GM19397 (cell line): ENCODE measurements around the gene ME3.
A peak's percentile ranks its signal among the peaks of the same experiment; 100 is the strongest.
"Not testable (repeated sequence)": the region's sequence is repeated elsewhere in the genome, so short reads cannot be mapped to it uniquely, and the experiment has no call there.

Experiments
- ATAC-seq: cut with Tn5 transposase; IDR thresholded peaks from one replicate; pipeline ENCODE4 v1.9.1; 2021; ENCODE audit warnings: mild to moderate bottlenecking, moderate library complexity; ENCODE audit not compliant: unreplicated experiment

The ME3 gene

GRCh38 chr11:86623736-86624135 is 48.7 kb downstream of the ME3 start:
- no peak for ATAC-seq

- ATAC-seq = no peak
Measured at GRCh38 chr11:86623041-86623621, 49.3 kb downstream of the ME3 start.

GRCh38 chr11:86621854-86622253 is 50.6 kb downstream of the ME3 start:
- no peak for ATAC-seq

GRCh38 chr11:86620891-86621521 is 51.4 kb downstream of the ME3 start:
- ATAC-seq = no peak

GRCh38 chr11:86619428-86619827 is 53.0 kb downstream of the ME3 start:
- not testable (repeated sequence) for ATAC-seq

- ATAC-seq = no peak
Measured at GRCh38 chr11:86617502-86617901, 54.9 kb downstream of the ME3 start.

- no peak for ATAC-seq
Measured at GRCh38 chr11:86615487-86615886, 56.9 kb downstream of the ME3 start.

- no peak for ATAC-seq
Measured at GRCh38 chr11:86610559-86611341, 61.7 kb downstream of the ME3 start.

- ATAC-seq = peak; percentile 88
Measured at GRCh38 chr11:86608251-86608799, 64.1 kb downstream of the ME3 start.

- no peak for ATAC-seq
Measured at GRCh38 chr11:86606836-86607481, 65.5 kb downstream of the ME3 start.

GRCh38 chr11:86606270-86606835 is 66.1 kb downstream of the ME3 start:
- no peak for ATAC-seq

- no peak for ATAC-seq
Measured at GRCh38 chr11:86596861-86597586, 75.4 kb downstream of the ME3 start.

GRCh38 chr11:86595955-86596354 is 76.5 kb downstream of the ME3 start:
- no peak for ATAC-seq

GRCh38 chr11:86595451-86595850 is 77.0 kb downstream of the ME3 start:
- no peak for ATAC-seq

- no peak for ATAC-seq
Measured at GRCh38 chr11:86594746-86595145, 77.7 kb downstream of the ME3 start.

GRCh38 chr11:86593833-86594232 is 78.6 kb downstream of the ME3 start:
- ATAC-seq = no peak

- ATAC-seq = peak; percentile 90
Measured at GRCh38 chr11:86592659-86593451, 79.6 kb downstream of the ME3 start.

GRCh38 chr11:86592047-86592591 is 80.3 kb downstream of the ME3 start:
- ATAC-seq = no peak

GRCh38 chr11:86591631-86592030 is 80.8 kb downstream of the ME3 start:
- ATAC-seq = no peak
